B cell (primary cell): ENCODE data around the gene TNIP1. TPM values are rescaled to one million over a fixed set of nuclear protein-coding genes. Genes with fewer than 3 reads are reported as not detected.

Source experiments
- ATAC-seq: fragments of 200-7000 bp; cut with Tn5 transposase; one replicate; pipeline ENCODE4 v1.10.0; 2021; ENCODE audit warnings: low read depth, mild to moderate bottlenecking, moderate number of reproducible peaks, moderate library complexity
- CTCF ChIA-PET: fragments of 350-600 bp; sonication (Branson Sonifier 250); formaldehyde crosslinking; loops from one replicate; lab custom pipeline; 2021; ENCODE audit warnings: antibody characterized with exemption, inconsistent platforms; lab: Charles Lee
- POLR2A ChIA-PET: fragments of 350-600 bp; sonication (Branson Sonifier 250); formaldehyde crosslinking; loops from one replicate; lab custom pipeline; 2021; ENCODE audit warnings: antibody characterized with exemption; lab: Charles Lee
- DNase-seq: peaks from one replicate; pipeline ENCODE4 v3.0.0; 2013
- H2AFZ ChIP-seq: 2 replicates; pipeline ENCODE4 v1.6.1; 2012; ENCODE audit warnings: mild to moderate bottlenecking, low read depth, low read length; ENCODE audit not compliant: insufficient read depth, poor library complexity, severe bottlenecking
- H3K27ac ChIP-seq, 2 donors: 1 replicate in 1 of 2; 2 replicates in 1 of 2; pipeline ENCODE4 v1.5.1; 2012 to 2013; ENCODE audit warnings: low read length in 2 of 2, mild to moderate bottlenecking in 2 of 2, moderate library complexity in 1 of 2
- H3K27me3 ChIP-seq, 4 experiments: fragments of 200-600 bp in 1 of 4; sonication (generic) in 1 of 4; replicated peaks in 1 of 4; 1 replicate in 2 of 4; 2 replicates in 2 of 4; pipeline versions ENCODE4 v1.6.1 to v1.7.0; 2013 to 2016; ENCODE audit warnings: low read length in 3 of 4, mild to moderate bottlenecking in 2 of 4, mixed read lengths in 1 of 4, moderate library complexity in 1 of 4; ENCODE audit not compliant: insufficient read depth in 4 of 4, control insufficient read depth in 3 of 4; ENCODE audit errors: control extremely low read depth in 1 of 4
- H3K36me3 ChIP-seq, 2 experiments: replicated peaks in 1 of 2; 1 replicate in 1 of 2; 2 replicates in 1 of 2; pipeline versions ENCODE4 v1.6.1 to v1.7.1; 2013; ENCODE audit warnings: low read length in 1 of 2; ENCODE audit not compliant: insufficient read depth in 2 of 2, control insufficient read depth in 1 of 2; ENCODE audit errors: control extremely low read depth in 1 of 2, extremely low read depth in 1 of 2
- H3K4me1 ChIP-seq, 2 donors: fragments of 200-600 bp in 1 of 2; sonication (generic) in 1 of 2; 1 replicate in 1 of 2; 2 replicates in 1 of 2; pipeline versions ENCODE4 v1.5.1 to v1.6.1; 2013 to 2017; ENCODE audit warnings: low read length in 2 of 2; ENCODE audit not compliant: control insufficient read depth in 2 of 2, insufficient read depth in 2 of 2
- H3K4me2 ChIP-seq: replicated peaks from 2 replicates; pipeline ENCODE3; 2012; ENCODE audit warnings: mild to moderate bottlenecking, low read depth, low read length; ENCODE audit not compliant: poor library complexity, severe bottlenecking
- H3K4me3 ChIP-seq, 5 experiments: fragments of 200-600 bp in 1 of 5; sonication (generic) in 1 of 5; 1 replicate in 3 of 5; 2 replicates in 2 of 5; pipeline versions ENCODE4 v1.5.1 to v1.7.0; 2011 to 2016; ENCODE audit warnings: low read length in 4 of 5, mild to moderate bottlenecking in 4 of 5, low read depth in 2 of 5, control low read depth in 1 of 5, moderate library complexity in 1 of 5; ENCODE audit not compliant: insufficient read depth in 1 of 5; ENCODE audit errors: control extremely low read depth in 1 of 5, extremely low read depth in 1 of 5
- H3K79me2 ChIP-seq: fragments of 200-600 bp; sonication (generic); one replicate; pipeline ENCODE4 v1.6.0; 2016; ENCODE audit warnings: low read length; ENCODE audit not compliant: control insufficient read depth, insufficient read depth
- H3K9ac ChIP-seq: fragments of 200-600 bp; sonication (generic); 2 replicates; pipeline ENCODE4 v1.6.1; 2017; ENCODE audit warnings: mild to moderate bottlenecking, low read length, moderate library complexity
- H3K9me3 ChIP-seq, 3 donors: one replicate each; pipeline versions ENCODE4 v1.6.1 to v1.7.1; 2013; ENCODE audit warnings: low read length in 2 of 3; ENCODE audit not compliant: control insufficient read depth in 2 of 3, insufficient read depth in 1 of 3; ENCODE audit errors: control extremely low read depth in 1 of 3
- H4K20me1 ChIP-seq: 2 replicates; pipeline ENCODE4 v1.6.0; 2012; ENCODE audit warnings: mild to moderate bottlenecking, low read length; ENCODE audit not compliant: insufficient read depth, control insufficient read depth, poor library complexity, severe bottlenecking
- H3K27ac Mint-ChIP-seq: one replicate; pipeline ENCODE4 v1.8.0; 2021; ENCODE audit warnings: mixed read lengths
- H3K27me3 Mint-ChIP-seq: one replicate; pipeline ENCODE4 v1.8.0; 2021; ENCODE audit warnings: mixed read lengths
- H3K4me1 Mint-ChIP-seq: one replicate; pipeline ENCODE4 v1.8.0; 2021; ENCODE audit warnings: mixed read lengths
- H3K4me3 Mint-ChIP-seq: one replicate; pipeline ENCODE4 v1.8.0; 2021; ENCODE audit warnings: mixed read lengths
- H3K9me3 Mint-ChIP-seq: one replicate; pipeline ENCODE4 v1.8.0; 2022; ENCODE audit warnings: mixed read lengths; ENCODE audit not compliant: insufficient read depth
- CTCF ChIP-seq: fragments of 200-600 bp; IDR thresholded peaks from one replicate; pipeline ENCODE4 v1.8.0; 2022; ENCODE audit warnings: antibody characterized with exemption, mild to moderate bottlenecking
- EZH2 ChIP-seq: IDR thresholded peaks from 2 replicates; pipeline ENCODE4 v1.6.1; 2012; ENCODE audit warnings: borderline replicate concordance, low read depth, mild to moderate bottlenecking, moderate library complexity, low read length; ENCODE audit not compliant: insufficient read depth, poor library complexity, severe bottlenecking
- WGBS: methylation state at CpG from one replicate; pipeline ENCODE4 v1.1.5; 2013; ENCODE audit warnings: missing lambda C conversion rate; ENCODE audit not compliant: insufficient coverage; 5-methylcytosine and 5-hydroxymethylcytosine counted together
- intact Hi-C: fragments of 100-400 bp; cut with micrococcal nuclease; formaldehyde crosslinking; loops from one replicate; pipeline ENCODE4 v1.10.0; 2022
- polyA plus RNA-seq: library from polyadenylated mRNA; depleted of rRNA; stranded (reverse); fragments of >200 nt; gene quantifications from 2 replicates; pipeline ENCODE4 v1.2.3, GENCODE V29; 2012
- total RNA-seq, 2 donors: library from RNA; stranded (reverse); fragments of 120-200 nt in 1 of 2; gene quantifications; 1 replicate in 1 of 2; 2 replicates in 1 of 2; pipeline versions ENCODE4 v1.2.3 to v1.2.4, GENCODE V29; 2013 to 2022

TNIP1 gene
- total and polyA plus RNA-seq, 2 donors (not counting 1 experiment from before 2014, with no cell fraction given): 108 to 294 TPM

- Histone ChIP-seq H3K27ac (peak overlapping the region; percentile 15 to 76), H2AFZ (no peak overlapping the region), H4K20me1 (no peaks in the 10 kb centered on the region), H3K9me3 (peaks cover 0 to 3% (median 0%) of the 10 kb centered on the region in 3 donors), H3K4me3 (no peak overlapping the region), H3K4me1 (peaks cover 56 to 66% of the 10 kb centered on the region in 2 donors), H3K27me3 (no peaks in the 10 kb centered on the region), H3K79me2 (no peaks in the 10 kb centered on the region), H3K4me2 (peak overlapping the region; percentile 5), H3K36me3 (peaks cover 1 to 17% of the 10 kb centered on the region in 2 experiments), H3K9ac (no peak overlapping the region)
- Mint-ChIP-seq H3K4me1 (peaks cover 79% of the 10 kb centered on the region), H3K27me3 (no peaks in the 10 kb centered on the region), H3K27ac (peak overlapping the region; percentile 33), H3K4me3 (no peak overlapping the region), H3K9me3 (no peaks in the 10 kb centered on the region)
- 87% methylated on average over 3 of the region's 5 CpGs for WGBS
- POLR2A ChIA-PET: interaction anchor here (1.3 kb wide), 1 partner anchor 35 kb away, joined by 5 read pairs; no protein-coding TSS in a partner anchor
- ATAC-seq: peak; percentile 7
- DNase-seq: no peak
- intact Hi-C loops: loop anchor here (2.0 kb wide), 1 partner anchor 15 kb away; the partner anchor contains the start of gene TNIP1
- CTCF ChIA-PET: interaction anchor here (1.0 to 5.9 kb wide), 3 partner anchors 14 to 44 kb away, joined by 3 to 51 read pairs (median 8); no protein-coding TSS in a partner anchor
- TF ChIP-seq CTCF (no peak), EZH2 (no peak)
Observed at GRCh38 chr5:151095341-151096000, 14.6 kb upstream of the TNIP1 start.

GRCh38 chr5:151094852-151095245, 14.0 kb upstream of the TNIP1 start:
- Histone ChIP-seq H3K4me3 (no peak overlapping the region), H4K20me1 (no peaks in the 10 kb centered on the region), H3K79me2 (no peaks in the 10 kb centered on the region), H3K9me3 (no peaks in the 10 kb centered on the region), H3K4me1 (peaks cover 56 to 66% of the 10 kb centered on the region in 2 donors), H3K4me2 (peak overlapping the region; percentile 66), H2AFZ (no peak overlapping the region), H3K27ac (peak overlapping the region; percentile 26 to 76), H3K36me3 (peaks cover 1 to 12% of the 10 kb centered on the region in 2 experiments), H3K27me3 (no peaks in the 10 kb centered on the region), H3K9ac (peak overlapping the region; percentile 13)
- POLR2A ChIA-PET: interaction anchor here (1.3 kb wide), 1 partner anchor 34 kb away, joined by 5 read pairs; no protein-coding TSS in a partner anchor
- WGBS: 61% methylated on average over 6 of the region's 8 CpGs
- intact Hi-C loops: loop anchor here (1.0 to 2.0 kb wide), 3 partner anchors 9 to 35 kb away; partner anchors contain the start of gene TNIP1
- Mint-ChIP-seq H3K4me1 (peaks cover 73% of the 10 kb centered on the region), H3K9me3 (no peaks in the 10 kb centered on the region), H3K4me3 (peak overlapping the region; percentile 61), H3K27me3 (no peaks in the 10 kb centered on the region), H3K27ac (peak overlapping the region; percentile 68)
- DNase-seq (no peak), ATAC-seq (no peak)
- CTCF ChIA-PET: interaction anchor here (1.0 to 2.7 kb wide), 2 partner anchors 27 to 43 kb away, joined by 3 to 8 read pairs; no protein-coding TSS in a partner anchor
- TF ChIP-seq CTCF (no peak), EZH2 (no peak)
